ENCODE measurements around the gene FARS2. TPM values are rescaled to one million over a fixed set of nuclear protein-coding genes. Genes with fewer than 3 reads are reported as not detected.

Gene FARS2
- total RNA-seq, 1 donor from 2014 or later, result 19.9 TPM

DNA sequence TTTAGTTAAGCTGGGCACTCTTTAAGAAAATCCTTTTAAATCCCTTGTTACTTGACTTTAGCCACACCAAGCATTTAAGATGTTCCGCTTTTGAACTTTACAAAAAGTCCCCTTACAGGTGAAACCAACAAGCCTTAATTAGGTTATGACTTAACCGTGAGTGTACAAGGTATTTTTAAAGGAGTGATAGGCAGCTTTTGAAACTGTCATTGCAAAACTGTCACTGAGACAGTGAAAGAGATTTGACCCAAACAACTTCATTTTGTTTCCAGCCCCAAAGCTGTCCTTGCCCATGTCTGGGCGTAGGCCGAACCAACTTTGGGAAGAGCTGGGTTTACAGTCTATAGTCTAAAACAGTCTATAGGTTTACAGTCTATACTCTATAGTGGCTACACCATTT lies 305.4 kb downstream of the FARS2 start:
- Mint-ChIP-seq H3K9me3 (peaks cover 14% of the 10 kb centered on the region), H3K27me3 (ENCODE audit: low read depth) (no peaks in the 10 kb centered on the region)
- TF ChIP-seq, protein P1, sequence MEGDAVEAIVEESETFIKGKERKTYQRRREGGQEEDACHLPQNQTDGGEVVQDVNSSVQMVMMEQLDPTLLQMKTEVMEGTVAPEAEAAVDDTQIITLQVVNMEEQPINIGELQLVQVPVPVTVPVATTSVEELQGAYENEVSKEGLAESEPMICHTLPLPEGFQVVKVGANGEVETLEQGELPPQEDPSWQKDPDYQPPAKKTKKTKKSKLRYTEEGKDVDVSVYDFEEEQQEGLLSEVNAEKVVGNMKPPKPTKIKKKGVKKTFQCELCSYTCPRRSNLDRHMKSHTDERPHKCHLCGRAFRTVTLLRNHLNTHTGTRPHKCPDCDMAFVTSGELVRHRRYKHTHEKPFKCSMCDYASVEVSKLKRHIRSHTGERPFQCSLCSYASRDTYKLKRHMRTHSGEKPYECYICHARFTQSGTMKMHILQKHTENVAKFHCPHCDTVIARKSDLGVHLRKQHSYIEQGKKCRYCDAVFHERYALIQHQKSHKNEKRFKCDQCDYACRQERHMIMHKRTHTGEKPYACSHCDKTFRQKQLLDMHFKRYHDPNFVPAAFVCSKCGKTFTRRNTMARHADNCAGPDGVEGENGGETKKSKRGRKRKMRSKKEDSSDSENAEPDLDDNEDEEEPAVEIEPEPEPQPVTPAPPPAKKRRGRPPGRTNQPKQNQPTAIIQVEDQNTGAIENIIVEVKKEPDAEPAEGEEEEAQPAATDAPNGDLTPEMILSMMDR (IDR thresholded peaks at IDR 0.05; ENCODE audit: unreplicated experiment), result no peak

DNA sequence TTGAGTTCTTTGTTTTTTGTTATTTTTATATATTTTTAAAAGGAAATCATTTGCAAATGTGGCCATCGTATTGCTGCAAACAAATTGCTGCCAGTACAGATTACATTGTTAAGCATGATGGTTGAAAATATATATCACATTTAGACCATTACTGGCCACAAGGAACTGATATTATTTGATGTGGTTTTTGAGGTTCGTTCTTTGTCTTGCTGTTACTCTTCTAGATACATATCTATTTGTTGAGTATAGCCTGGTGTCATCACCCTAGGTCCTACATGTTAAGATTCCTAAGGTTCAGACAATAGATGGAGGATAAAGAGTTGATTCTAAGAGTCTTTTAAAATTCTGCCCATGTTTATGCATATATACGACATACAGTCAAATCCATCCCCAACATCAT lies 306.0 kb downstream of the FARS2 start:
- TF ChIP-seq, protein P1 (IDR thresholded peaks at IDR 0.05; ENCODE audit: unreplicated experiment), result no peak
- Mint-ChIP-seq H3K9me3 (peaks cover 14% of the 10 kb centered on the region), H3K36me3 (peaks cover 8% of the 10 kb centered on the region), H3K27ac (no peak overlapping the region), H3K27me3 (ENCODE audit: low read depth) (no peaks in the 10 kb centered on the region), H3K4me1 (no peaks in the 10 kb centered on the region), H3K4me3 (no peak overlapping the region)
- DNase-seq (ENCODE audit: low spot score in 2 of 2, unreplicated experiment in 2 of 2), result no peak

More for the DNA sequence above, 305.4 kb downstream of the FARS2 start:
- no peak overlapping the region for H3K4me3 Mint-ChIP-seq
- no peak overlapping the region for H3K27ac Mint-ChIP-seq
- no peaks in the 10 kb centered on the region for H3K4me1 Mint-ChIP-seq
- H3K36me3 Mint-ChIP-seq, result peaks cover 10% of the 10 kb centered on the region
- DNase-seq (ENCODE audit: low spot score in 2 of 2, unreplicated experiment in 2 of 2), result no peak

DNA sequence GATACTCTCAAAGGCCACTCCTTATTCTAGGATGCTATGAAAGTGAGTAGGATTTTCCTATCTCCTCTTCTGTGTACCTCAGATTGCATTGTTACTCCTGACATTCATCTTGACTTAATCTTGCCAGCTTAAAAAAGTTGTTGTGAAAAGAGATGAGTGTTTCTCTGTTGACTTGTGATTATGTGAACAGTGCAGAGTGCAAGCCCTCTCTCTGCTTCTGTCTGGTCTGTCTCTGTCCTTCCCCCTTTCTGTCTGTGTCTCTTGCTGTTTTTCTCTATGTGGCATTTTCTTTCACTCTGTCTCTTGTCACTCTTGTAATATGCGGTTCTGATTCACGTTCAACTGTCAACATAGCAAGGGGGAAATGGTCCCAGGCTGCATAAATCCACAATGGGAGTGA lies 306.6 kb downstream of the FARS2 start:
- Mint-ChIP-seq H3K27ac (no peak overlapping the region), H3K36me3 (peaks cover 8% of the 10 kb centered on the region), H3K4me1 (no peaks in the 10 kb centered on the region), H3K9me3 (peaks cover 18% of the 10 kb centered on the region), H3K4me3 (no peak overlapping the region), H3K27me3 (ENCODE audit: low read depth) (no peaks in the 10 kb centered on the region)
- DNase-seq (ENCODE audit: low spot score in 2 of 2, unreplicated experiment in 2 of 2), result no peak
- TF ChIP-seq, protein P1 (IDR thresholded peaks at IDR 0.05; ENCODE audit: unreplicated experiment), result no peak

DNA sequence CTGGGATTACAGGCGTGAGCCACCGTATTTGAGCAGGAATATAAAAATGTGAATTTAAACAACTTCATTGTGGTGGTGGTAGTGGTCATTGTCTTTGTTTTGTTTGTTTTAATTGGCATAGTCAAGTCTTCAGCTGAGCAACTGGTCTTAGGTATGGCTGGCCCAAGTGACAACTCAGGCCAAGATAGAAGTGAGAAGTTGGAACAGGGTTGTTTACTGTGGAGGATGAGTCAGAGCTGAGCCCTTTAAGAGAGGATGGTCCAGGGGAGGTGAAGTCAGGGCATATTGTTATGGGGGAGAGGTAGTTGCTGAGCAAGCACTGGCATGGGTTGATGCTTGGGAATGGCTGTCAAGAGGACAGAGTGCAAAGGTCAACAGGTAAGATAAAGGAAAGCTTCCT lies 308.2 kb downstream of the FARS2 start:
- peaks cover 26% of the 10 kb centered on the region for H3K9me3 Mint-ChIP-seq
- peaks cover 14% of the 10 kb centered on the region for H3K36me3 Mint-ChIP-seq
- no peak overlapping the region for H3K4me3 Mint-ChIP-seq
- no peaks in the 10 kb centered on the region for H3K4me1 Mint-ChIP-seq
- no peak overlapping the region for H3K27ac Mint-ChIP-seq
- TF ChIP-seq, protein P1 (IDR thresholded peaks at IDR 0.05; ENCODE audit: unreplicated experiment), result no peak
- H3K27me3 Mint-ChIP-seq (ENCODE audit: low read depth), result no peaks in the 10 kb centered on the region
- DNase-seq (ENCODE audit: low spot score in 2 of 2, unreplicated experiment in 2 of 2), result no peak

DNA sequence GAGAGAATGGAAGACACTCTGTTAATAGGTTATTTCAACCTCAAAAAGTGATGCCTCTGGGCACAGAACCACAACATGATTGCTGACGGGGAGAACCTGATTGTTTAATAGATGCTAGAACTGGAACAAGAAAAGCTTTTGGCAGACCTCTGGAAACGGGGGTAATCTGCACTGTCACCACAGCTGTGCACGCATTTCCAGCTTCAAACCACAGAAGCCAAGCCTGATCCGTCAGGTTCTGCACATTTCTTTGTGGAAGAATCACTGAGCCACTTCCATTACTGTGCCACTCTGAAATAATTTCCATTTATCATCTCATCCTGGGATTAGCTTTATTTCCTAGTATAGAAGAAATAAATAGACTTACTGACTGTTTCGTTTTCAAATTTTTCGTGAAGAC lies 309.3 kb downstream of the FARS2 start:
- Mint-ChIP-seq H3K27ac (no peak overlapping the region), H3K4me1 (no peaks in the 10 kb centered on the region), H3K27me3 (ENCODE audit: low read depth) (no peaks in the 10 kb centered on the region), H3K36me3 (peaks cover 26% of the 10 kb centered on the region), H3K4me3 (no peak overlapping the region), H3K9me3 (peaks cover 33% of the 10 kb centered on the region)
- DNase-seq (ENCODE audit: low spot score in 2 of 2, unreplicated experiment in 2 of 2), result no peak
- TF ChIP-seq, protein P1 (IDR thresholded peaks at IDR 0.05; ENCODE audit: unreplicated experiment), result no peak

Measured in mesothelial cell of epicardium (in vitro differentiated cells).